HPDE6-E6E7 (cell line): ENCODE measurements around the gene SRGAP1.

ENCODE experiments used
- DNase-seq: peaks from one replicate; pipeline ENCODE4 v3.0.0; 2011; ENCODE audit warnings: missing footprints; ENCODE audit errors: extremely low spot score

SRGAP1 gene

DNA sequence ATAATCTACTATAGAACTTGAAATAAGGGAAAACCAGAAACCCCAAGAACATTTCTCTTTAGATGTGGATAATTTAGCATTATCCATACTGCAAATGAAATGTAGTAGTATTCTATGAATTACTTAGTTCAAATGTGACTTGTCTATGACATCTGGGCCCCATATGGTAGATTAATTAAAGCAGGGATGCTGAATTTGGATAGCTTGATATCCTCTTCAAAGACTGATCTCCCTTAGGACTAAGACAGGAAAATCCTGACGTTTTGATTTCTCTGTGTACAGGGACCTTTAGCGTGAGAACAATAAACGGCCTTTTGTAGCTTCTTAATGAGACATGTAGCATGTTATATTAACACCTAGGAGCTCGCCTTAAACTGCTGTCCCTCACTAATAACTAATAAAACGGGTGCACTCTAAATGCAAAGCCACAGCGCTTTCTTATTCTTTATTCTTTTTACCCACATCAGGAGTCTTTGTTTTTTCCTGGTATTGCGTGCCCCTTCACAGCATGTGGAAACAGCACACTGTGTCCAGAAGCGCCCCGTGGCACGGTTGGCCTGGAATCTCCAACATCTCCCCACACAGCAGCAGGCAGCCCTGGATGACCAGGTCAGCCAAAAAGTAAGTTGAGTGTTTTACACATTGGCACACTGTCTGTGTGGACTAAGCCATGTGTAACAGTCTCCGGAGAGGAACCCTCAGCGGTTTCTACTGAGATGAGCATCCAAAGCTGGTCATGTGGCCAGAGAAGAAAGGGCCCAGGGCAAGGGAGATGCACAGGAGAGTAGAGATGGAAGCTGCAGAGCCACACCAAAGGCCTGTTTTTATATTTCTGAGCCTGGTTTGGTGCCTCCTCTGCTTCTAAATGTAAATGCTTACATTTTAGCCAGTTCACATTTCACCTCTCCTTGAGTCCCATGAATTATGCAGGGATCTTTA, 93.1 kb downstream of the SRGAP1 start:
- no peak for DNase-seq

DNA sequence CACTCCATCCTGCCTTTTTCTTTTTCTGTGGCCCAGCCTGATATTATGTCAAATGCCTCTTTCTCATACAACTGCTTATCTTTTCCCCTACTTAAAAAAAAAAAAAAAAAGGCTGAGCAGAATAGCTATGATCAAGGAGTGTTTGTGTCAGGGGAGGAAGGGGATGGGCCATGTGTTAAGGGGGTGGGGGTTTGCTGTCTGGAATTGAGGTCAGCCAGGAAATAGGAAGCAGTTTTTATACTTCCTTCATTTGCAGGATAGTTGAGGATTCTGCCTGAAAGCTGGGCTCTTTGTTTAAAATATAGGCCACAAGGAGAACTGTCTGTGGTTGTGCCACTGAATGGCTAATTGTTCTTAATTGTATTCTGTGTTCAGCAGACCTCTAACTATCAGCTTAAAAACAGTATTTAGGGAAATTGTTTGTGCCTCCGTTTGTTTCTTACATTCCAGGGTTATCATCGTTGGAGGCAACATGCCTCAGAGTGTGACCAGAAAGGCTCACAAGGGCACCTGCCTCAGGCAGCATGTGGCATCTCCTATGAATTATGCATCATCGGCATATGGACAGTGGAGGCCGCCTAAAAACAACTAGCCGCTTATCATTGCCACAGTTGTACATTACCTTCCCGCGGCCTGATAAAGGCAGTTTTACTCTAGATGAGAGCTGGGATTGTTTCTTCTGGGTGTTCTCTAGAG, 96.0 kb downstream of the SRGAP1 start:
- no peak for DNase-seq

DNA sequence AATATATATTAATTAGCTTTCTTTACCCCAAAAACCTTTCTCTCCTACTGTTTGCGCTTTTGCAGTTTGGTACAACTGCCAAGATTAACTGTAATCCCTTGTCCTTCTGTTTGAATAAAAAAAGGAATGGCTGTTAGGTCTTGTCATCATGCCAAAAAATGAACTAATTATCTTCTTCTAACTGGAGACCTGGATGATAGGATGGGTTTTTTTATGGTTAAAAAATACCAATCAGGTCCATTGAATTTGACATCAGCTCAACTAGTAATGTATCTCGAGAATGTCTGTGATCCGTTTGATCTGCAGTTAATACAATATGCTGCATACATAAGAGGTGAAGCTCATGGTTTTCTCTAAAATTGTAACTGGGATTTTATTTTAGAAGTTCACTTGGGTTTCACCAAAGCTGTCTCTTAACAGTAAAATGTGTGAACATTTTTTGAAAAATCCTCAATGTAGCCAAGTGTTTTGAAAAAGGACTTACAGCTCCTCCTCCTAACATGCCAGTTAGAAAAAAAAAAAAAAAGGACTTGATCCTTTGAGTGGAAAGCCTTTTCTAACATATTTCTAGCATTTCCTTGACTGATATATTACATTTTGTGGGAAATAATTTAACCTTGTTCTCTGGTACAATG, 96.8 kb downstream of the SRGAP1 start:
- DNase-seq, result no peak

DNA sequence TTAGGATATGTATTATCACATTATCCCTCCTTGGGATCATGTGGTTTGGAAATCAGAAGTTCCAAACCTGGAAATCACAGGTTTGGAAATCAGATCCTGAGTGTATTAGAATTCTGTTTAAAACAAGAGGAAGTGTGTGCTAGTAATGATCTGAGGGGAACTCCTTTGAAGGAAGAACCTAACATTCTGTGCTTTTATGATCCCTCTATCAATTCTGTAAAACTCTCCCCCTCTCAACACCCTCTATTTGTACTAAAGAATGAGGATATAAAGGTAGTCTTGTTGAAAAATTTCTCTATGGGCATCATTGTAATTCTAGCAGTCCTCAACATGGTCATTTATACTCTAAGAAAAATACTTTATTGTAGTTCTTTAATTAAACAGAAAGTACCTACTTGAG, 97.4 kb downstream of the SRGAP1 start:
- no peak for DNase-seq

DNA sequence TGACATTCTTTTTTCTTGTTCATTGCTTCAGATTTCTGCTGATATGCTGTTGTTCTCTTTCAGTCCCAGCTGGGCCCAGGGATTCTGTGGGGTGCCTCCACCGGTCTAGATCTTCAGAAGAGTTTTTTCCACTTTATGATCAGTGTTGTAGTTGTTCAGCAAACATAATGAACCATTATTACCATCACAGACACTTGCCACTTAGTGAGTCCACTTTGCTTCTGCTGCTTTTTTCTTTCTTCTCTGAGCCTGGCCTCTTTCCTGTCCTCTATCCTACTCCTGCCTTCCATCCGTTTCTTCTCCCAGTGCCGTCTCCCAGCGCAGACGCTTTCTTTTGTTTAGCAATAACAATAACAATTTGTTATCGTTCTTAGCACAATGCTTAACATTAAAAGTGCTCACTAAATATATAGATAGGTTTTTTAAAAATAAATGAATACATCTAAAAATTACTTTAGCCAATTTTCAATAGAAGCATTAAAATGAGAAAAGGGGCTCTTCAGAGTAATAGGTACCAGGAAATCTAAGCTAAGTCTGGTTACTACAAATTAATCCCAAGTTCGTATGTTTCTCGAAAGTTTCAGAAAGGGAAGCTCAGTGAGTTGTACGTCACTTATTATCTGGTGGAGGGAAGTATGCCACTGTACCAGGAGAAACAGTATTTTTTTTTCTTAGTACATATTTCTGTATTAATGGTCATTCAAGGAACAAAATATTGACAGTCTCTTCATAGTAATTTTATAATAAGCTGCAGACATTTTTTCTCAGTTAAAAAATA, 98.2 kb downstream of the SRGAP1 start:
- no peak for DNase-seq

DNA sequence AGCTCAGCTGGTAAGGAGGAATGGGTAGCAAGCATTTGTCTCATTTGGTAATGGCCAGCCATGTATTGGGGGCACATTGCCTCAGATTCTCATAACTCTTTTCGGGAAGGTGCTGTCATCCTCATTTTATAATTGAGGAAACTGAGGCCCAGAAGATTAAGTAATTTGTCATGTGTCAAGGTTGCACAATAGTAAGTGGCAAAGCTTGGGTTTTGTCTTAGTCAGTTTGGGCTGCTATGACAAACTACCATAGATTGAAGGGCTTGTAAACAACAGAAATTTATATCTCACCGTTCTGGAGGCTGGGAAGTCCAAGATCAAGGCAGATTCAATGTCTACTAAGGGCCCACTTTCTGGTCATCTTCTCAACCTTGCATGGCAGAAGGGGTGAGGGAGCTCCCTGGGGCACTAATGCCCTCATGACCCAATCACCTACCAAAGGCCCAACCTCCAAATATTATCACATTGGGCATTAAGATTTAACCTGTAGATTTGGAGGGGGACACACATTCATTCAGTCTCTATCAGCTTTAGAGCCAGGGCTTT, 99.6 kb downstream of the SRGAP1 start:
- no peak for DNase-seq

DNA sequence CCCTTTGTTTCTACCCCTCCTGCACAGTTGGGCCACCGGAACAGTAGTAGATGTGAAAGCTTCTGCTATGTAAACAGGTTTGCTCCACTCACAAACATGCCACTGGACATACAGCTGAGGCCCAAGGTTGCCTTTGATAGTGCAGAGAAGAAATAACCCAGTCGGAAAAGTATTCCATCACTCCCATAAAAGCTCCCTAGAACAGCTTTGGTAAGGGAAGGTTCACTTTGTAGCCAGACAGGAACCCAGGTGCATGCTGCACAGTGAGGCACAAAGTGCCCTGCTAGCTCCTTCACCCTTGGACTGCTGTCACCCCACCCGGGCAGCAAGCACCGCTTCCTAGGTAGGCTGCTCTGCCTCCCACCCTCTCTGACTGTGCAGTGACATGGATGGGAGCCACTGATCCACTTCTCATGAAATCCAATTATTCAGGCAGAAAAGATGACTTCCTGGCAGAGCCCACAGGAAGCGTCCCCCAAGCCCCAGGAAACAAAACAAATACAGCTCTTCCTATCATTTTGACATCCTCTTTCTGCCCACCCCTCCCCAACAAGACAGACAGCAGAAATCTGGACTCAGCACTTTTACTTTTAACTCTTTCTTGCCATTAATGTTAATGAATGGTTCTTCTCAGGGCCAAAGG, 100.2 kb downstream of the SRGAP1 start:
- no peak for DNase-seq

DNA sequence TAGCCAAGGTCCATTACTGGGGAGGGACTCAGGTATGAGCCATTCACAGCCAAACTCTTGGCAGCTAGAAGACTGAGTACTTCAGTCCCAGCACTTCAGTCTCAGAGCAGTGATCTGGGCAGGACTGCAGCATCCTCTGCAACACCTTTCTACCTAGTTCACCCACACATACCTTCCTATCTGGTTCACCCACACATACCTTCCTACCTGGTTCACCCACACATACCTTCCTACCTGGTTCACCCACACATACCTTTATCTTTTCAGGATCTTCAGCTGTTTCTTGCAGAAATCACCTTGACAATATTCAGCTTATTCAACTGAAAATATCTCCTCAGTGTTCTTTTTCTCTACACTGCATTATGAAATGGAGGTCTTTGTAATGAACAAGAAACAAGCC, 101.3 kb downstream of the SRGAP1 start:
- no peak for DNase-seq

DNA sequence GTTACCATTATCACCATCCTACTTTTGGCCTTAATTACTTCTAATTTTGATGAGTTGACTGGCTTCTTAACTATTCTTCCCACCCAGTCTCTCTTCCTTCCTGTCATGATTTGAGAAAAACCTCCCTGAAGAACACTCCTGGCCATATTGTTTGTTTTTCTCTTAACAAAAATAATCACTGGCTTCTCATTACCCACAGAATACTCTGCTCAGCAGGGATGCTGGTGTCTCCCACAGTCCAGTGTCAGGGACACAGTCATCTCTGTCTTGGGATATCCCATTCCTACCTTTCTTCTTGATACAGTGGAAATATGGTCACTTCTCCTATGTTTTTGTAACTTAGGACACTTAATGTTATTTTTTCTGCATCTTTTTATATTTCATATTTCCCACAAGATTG, 103.7 kb downstream of the SRGAP1 start:
- no peak for DNase-seq

DNA sequence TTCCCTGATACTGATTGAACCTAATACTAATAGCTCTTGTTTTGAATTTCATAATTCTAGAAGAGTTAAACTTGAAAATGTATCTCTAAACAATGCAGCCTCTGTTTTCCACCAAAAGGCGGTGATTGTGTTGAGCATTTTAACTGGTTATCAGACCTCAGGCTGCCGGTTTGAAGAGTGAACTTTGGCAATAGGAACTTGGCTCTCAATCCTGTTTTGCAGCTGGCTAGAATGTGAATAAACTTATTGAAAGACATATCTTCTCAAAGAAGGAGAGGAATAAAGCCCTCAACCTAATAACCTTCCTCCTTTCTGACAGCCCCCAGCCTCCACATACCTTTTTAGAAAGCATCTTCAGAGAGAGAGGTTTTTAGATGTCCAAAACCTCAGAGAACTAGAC, 105.4 kb downstream of the SRGAP1 start:
- no peak for DNase-seq

DNA sequence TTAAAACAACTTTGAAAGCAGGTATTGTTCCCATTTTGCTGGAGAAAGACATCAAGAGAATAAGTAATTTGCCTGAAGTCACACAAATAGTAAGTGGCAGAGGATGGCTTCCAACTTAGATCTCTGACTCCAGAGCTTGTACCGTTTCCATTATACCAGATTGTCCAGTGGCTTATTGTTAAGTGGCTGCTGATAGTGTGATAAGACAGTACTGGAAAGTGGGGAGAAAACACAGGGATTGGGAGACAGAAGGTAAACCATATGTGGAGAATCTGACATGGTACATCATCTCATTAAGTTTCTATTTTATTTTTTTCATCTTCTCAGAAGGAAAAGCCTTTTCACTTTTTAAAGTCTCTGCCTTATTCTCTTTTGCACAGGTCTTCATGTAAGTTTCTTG, 108.5 kb downstream of the SRGAP1 start:
- no peak for DNase-seq

DNA sequence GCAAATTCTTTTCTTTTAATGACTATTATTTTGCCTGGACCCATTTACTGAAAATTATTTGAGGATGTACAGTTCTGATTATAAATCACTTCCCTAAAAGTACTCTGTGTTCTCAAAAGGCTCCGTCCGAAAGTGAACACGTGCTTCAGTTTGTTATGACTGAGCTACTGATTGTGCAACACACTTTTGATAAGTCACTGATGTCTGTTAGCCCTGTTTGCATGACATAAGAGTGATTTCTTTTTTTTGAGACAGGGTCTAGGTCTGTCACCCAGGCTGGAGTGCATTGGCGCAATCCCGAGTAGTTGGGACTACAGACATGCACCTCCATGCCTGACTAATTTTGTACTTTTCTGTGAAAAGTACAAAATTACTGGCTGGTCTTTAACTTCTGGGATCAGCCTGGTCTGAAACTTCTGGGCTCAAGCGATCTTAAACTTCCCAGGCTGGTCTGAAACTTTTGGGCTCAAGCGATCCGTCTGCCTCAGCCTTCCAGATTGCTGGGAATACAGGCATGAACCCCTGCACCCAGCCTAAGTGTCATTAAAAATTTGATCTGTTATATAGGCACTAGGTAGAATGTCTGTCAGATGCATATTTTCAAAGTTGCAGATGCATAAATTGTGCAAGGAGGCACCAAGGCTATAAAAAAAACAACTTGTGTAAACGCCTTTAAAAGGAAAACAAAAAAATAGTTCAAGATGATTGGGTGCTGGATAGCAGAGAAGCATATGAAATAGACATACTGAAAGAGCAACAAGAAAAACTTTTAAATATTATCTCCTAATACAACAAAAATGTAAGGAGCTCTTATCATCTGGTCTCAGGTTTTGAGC, 111.5 kb downstream of the SRGAP1 start:
- no peak for DNase-seq

DNA sequence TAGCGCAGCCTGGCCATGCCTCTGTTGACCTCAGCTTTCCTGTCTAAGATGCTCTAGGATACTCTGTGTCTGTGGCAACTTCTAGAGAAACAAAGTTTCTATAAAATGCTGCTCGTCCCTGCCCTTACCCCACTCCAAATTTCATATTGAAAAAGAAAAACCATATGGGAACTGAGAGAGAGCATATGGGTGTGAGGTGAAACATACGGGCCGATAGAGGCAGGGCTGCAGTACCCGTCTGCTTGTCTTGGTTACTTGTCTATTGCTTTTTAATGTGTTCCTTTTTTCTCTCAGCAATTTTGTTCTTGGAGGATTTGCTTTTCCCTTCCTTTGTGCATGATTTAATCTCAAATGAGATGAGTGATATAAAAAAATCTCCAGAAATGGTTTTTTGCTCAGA, 113.0 kb downstream of the SRGAP1 start:
- DNase-seq, result no peak

DNA sequence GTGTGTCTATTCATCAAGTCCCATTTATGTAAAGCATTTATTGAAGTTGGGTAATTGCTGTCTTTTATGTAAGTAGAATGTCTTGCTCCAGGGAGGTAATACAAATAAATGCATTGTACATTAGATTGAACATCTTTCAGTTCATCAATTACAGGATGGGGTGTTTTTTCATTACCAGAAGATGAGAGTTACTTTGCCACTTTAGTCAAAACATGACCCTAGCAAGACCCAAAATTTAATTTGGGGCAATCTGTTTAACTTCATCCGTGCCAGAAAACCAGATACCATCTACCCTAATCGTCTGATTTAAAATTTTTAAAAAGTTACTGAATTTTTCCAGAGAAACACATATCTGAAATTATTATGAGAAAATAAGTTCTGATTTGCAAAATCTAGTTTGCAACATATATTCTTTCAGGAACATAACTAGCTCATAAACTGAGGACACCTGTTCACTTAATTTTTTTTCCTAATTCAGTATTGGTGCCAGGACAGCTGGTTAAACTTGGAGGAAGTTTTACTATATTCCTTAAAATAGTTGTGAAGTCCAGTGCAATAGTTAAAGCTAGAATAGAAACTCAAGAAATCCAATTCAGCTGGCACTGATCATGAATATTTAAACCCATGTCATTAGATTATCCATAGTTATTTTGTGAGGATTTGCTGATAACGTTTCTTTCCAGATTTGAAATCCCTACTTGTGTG, 114.5 kb downstream of the SRGAP1 start:
- DNase-seq, result no peak

DNA sequence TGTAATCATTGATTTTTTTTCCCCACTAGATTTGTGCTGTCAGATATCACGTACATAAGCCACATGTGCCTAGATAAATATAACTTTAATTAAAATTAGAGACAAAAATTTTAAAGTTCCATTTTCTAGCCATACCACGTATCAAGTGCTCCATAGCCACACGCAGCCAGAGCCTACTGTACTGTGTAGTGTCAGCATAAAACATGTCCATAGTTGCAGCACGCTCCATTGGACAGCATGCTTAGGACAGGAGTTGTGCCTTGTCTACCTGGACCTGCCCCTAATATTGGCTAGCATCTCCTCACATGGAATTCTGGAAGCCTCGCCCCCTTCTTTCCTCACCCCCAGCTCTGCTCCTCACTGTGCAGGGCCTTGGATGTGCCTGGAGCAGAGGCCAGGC, 116.5 kb downstream of the SRGAP1 start:
- DNase-seq, result no peak

DNA sequence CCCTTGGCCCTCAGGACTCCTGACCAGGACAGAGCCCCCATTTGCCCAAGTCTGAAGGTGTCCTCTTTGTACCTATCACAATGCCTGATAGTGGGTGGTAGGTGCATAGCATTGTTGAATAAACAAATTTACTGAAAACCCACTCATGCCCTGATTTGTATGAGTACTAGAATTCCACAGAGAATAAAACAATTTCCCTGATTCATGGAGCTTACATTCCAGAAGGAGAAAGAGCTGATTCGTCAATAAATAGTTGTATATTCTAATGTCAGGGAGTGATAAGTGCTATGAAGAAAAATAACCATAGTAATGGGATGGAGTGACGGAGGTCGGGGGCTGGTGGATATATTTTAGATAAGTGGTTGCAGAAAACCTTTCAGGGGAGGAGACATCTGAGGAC, 117.0 kb downstream of the SRGAP1 start:
- DNase-seq, result no peak

DNA sequence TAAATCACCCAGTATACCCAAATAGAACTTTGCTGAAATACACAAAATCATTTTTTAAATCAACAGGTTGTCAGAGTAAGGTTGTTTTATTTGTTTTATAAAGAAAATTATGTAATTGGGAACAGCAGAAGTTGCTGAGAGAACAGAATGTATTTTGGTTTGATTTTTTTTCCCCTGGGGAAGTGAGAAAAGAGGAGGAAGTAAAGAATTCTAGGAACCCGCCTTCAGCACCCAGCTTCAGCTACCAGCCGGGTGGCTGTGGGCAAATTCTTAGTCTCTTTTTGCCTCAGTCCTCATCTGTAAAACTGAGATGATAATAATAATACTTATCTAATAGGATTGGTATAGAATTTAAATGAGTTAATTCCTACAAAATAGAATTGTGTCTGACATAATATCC, 119.4 kb downstream of the SRGAP1 start:
- no peak for DNase-seq

DNA sequence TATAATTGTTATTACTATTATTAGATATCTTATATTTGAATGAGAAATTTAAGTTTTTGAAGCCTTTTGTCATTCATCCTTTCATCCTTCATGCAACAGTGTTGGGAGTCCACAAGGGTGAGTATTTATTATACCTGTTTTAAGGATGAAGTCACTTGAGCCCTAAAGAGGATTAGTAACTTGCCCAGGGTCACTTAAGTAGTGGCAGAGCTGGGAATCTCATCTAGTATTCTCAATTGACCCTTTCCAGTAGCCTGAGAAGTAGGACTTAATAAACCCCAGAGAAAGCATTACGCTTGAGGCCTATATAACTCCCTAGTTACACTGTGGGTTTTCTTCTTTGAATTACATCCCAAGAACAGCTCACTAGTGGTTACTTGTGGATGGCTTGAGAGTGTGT, 119.8 kb downstream of the SRGAP1 start:
- no peak for DNase-seq

DNA sequence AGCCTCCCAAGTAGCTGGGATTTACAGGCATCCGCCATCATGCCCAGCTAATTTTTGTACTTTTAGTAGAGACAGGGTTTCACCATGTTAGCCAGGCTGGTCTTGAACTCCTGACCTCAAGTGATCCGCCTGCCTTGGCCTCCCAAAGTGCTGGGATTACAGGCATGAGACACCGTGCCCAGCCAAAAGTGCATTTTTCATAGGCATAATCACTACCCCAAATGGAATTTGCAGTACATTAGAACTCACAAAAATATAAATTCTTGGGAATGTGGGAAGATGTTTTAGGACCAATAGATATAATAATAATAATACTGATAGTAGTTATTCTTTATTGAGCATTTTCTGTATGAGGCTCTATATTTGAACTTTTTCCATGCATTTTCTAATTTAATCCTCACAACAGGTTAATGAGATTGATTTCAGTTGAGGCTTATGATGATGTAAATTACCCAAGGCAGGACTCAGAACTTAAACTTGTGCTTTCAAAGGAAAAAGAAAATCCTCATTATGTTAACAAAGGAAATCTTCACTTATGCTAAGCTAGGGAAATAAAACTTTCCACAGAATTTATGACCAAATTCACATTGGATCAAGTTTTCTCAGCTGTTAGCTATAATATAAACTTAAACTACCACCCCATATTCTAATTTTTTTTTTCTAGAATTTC, 121.6 kb downstream of the SRGAP1 start:
- DNase-seq, result no peak
